ENCODE results near the gene NDUFB4.
"Not testable (repeated sequence)": the region's sequence is repeated elsewhere in the genome, so short reads cannot be mapped to it uniquely, and the experiment has no call there.

NDUFB4 gene

DNA sequence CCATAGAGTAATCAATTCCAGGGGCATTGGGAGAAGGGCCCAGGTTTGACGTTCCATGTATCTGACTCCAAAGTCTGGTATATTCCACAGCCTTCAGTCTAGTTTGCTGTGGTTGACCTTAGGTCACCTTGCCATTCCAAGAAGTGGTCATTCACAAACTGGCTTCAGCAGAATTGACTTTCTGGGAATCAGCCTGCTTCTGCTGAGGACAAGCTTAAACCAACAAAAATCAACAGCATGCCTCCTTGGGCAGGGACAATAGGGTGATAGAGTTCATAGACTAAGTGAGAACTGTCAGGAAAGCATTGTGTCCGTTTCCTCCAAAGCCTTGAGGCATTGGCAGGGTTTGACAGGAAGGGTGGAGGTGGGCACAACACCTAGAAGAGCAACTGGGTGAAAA lies 24.1 kb upstream of the NDUFB4 start:
- no peak for DNase-seq

DNA sequence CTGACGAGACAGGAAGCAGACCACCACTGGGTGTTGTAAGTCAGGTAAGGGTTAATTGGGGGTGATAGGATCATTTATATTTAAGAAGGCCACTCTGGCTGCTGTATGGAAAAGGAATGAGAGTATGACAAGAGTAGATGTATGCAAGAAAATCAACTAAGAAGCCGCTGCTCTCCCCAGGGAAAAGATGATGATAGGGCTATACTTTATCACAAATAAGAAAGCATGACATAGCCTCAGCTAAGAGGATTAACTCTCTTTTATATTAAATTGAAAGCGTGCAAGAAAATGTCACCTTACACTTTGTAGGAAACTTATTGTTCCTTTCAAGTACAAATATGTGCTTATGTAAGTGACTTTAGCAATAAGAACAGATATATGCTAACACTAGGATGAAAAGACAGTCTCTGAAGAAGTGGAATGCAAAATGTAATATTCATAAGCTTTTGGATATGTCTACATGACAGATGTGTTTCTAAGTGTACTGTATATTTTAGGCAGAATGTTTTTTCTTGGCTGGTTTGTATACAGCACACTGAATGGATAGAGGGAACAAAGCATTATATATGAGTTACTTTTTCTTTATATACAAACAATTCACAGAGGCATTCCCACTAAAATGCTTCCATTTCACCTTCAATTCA lies 8.7 kb upstream of the NDUFB4 start:
- DNase-seq, result no peak

DNA sequence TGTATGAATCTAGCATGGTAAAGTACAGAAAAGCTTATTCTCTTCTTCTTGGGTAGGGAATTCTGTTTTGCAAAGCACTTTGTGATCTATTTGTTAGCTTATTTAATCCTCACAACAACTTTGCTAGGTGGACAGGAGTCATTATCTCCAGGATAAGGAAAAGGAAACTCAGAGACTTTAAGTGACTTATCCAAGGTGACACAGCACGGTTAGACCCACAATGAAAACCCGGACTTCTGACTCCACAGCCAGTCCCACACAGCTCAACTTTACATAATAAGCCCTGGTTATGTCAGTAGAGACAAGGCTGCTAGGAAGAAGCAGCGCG lies 384 bp upstream of the NDUFB4 start:
- no peak for DNase-seq

DNA sequence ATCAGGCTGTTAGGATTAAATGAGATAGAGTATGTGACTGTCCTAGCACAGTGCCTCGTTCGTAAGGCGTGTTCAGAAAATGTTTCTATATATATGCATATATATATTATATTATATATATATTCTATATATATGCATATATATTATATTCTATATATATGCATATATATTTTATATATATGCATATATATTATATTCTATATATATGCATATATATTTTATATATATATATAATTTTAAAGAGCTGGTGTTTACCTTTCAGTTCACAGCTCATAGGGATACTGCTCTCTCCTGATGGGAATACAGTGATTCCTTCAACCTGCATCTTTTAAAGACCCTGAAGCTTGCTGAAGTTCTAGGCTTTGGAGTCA lies 702 bp downstream of the NDUFB4 start:
- DNase-seq, result no peak

DNA sequence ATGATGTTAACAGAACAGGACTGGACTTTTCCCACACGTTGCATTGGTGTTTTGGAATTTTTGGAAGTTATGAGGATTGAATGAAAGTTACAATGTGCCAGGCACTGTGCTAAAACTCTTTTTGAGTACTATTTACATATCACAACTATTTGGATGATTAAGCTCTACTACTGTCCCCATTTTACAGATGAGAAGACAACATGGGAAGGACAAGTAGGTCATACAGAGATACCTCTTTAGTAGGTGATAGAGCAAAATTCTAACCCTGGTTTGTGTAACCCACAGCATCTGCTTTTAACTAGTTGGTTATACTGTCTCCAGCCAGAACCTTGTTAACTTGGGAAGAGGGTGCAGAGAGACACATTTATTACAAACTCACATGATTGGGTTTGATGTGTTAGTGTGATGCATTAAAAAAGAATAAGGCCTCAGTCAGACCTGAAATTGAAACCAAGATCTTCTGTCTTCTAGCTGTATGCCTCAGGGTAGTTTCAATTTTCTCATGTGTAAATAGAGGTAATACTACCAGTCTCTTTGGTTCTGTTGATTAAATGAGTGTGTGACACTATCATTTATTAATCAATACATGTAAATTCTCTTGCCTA lies 1.4 kb downstream of the NDUFB4 start:
- DNase-seq, result no peak

DNA sequence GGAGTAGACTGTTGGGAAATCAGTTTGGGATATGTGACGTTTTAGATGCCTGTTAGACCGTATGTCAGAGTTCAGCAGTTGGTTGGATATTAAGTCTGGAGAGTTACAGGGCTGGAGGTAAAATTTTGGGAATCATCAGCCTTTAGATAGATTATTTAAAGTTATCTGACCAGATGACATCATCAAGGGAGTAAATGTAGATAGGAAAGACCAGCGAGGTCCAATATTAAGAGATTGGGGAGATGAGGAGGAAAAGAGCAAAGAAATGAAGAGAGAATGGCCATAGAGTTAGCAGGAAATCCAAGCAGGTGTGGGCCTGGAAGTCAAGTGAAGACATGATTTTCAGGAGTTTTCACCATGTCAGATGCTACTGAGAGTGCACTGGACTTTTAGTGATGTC lies 3.1 kb downstream of the NDUFB4 start:
- no peak for DNase-seq

DNA sequence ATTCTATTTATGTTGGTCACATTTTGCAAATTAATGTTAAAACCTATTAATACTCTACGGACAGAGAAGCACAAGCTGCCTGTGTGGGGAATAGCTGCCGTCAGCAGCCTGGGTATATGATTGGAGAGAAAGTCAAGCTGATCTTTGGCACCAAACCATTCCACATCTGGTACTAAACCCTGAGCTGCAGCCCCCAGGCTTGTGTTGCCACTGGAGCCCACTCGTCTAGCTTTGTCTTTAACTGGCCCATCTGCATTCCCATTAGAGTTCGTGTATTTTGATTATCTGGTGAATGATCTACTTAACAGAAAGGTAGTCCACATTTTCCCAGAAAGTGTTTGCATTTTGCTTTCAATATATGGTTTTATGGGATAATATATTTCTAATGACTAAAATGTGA lies 5.4 kb downstream of the NDUFB4 start:
- no peak for DNase-seq

DNA sequence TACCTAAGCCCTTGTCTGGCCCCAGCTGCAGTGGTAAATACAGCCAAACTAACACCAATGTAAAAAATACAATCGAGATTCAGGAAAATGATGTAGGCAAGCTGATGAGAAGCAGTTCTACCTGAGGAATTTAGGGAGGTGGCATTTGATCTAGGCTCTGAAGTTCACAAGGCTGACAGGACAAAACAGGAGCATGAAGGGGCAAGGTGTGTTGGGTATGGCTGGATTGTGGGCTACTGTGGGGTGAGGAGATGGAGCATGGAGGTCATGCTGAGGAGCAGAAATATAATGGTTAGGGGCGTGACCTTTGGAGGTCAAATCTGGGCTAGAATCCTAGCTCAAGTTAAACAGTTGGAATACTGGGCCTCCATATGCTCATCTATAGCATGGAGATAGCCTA lies 6.5 kb downstream of the NDUFB4 start:
- no peak for DNase-seq

DNA sequence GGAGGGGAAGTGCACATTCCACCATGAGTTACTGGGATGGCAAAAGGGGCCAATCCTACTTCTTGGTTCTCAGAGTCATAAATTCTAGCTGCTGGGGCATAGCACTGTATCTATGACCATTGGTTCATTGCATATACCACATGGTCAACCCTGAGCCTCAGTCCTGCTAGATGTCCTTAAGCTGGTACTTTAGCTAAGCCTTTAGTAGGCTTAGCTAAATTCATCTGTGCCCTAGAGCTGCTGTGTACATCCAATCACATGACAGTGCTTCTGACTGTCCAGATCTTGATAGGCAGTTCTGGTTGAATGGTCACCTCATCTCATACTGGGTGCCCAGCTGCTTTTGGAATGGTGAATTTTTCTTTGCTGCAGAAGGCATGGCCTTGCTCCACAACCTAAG lies 8.2 kb downstream of the NDUFB4 start:
- DNase-seq, result no peak

DNA sequence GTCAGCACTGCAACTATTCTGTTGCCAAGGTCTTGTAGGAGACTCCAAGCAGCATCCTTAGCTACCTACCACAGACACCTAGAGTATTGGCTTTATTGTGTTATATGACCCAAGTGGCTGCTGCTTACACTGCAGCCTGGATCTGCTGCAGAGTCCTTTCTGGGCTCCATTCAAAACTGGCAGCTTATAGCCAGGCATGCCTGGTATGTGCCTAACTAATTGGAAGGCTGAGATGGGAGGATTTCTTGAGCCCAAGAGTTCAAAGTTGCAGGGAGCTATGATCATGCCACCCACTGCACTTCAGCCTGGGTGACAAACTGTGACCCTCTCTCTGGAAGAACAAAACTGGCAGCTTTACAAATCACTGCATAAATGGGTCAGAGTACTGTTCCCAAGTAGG lies 8.6 kb downstream of the NDUFB4 start:
- no peak for DNase-seq

DNA sequence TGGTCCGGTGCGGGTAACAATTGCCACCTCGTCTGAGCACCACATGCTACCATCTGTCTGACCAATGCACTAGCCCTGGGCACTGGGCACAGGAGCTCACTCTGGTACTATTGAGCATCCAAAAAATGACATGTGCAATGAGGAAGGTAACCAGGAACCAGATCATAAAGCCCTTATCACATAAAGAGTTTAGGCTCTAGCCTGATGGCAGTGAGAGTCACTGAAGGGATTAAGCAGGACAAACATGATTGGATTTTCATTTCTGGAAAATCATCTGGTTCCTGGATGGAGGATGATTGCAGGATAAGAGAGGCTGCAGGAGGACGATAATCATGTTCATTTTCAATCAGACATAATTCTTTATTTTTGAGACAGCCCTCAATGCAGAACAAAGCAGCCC lies 12.4 kb downstream of the NDUFB4 start:
- DNase-seq, result no peak

DNA sequence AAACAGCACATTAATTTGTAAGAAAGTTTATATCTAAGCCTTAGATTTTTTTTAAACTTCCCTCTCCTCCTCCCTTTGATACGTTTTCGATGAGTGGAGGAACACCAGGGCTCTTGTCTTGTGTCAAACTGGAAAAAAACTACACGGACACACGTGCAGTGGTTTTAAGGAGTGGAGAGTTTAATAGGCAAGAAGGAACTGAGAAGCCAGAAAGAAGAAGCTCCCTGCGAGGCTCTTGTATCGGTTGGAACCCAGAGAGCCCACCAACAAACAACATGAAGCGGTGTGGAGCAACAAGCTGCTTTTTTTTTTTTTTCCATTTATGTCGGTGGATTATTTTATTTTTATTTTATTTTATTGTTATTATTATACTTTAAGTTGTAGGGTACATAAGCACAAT lies 18.6 kb downstream of the NDUFB4 start:
- DNase-seq, result no peak

DNA sequence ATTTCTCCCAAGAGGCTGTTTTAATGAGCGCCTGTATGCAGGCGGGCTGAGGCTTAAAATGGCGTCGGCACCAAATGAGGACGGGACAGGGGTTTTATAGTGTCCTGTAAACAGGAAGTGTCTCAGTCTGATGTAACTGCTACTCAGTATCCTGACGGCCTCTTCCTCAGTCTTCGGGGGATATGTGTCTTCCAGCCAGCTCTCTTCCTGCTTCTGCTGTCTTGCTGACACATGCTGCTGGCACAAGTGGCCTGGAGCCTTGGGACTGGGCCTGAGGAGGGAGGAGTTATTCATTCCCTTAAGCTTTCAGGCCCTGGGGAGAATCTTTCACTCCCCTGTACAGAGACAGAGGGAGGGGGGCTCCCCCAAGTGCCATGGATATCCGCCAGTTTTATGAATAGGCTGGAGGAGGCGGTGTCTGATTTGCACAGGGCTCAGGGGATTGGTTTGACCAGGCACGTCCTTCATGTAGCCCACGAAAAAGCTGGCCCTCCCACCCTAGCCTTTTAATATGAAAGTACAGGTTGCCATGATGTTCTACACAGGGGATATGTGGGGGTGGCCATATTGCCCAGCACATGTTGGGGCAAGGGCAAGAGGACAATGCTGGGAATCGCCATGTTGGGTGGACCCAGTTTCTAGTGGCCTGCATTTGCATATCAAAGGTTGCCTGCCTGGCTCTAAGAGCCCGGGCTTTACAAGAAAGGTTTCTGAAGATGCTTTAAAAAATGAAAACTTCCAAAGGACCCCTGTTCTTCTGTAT lies 19.9 kb downstream of the NDUFB4 start:
- DNase-seq, result no peak

DNA sequence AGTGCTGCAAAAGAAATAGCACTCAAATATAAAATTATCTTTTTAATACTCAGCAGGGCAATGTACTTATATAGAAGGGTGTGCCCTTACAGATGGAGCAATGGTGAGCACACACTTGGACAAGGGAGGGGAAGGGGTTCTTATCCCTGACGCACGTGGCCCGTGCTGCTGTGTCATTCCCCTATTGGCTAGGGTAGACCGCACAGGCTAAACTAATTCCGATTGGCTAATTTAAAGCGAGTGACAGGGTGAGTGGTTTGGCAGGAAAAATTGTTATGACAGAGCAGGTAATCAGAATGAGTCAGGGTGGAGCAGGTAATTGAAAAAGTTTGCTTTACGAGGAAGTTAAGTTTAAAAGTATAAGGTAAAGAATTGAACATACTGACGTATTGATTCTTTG lies 20.6 kb downstream of the NDUFB4 start:
- not testable (repeated sequence) for DNase-seq

DNA sequence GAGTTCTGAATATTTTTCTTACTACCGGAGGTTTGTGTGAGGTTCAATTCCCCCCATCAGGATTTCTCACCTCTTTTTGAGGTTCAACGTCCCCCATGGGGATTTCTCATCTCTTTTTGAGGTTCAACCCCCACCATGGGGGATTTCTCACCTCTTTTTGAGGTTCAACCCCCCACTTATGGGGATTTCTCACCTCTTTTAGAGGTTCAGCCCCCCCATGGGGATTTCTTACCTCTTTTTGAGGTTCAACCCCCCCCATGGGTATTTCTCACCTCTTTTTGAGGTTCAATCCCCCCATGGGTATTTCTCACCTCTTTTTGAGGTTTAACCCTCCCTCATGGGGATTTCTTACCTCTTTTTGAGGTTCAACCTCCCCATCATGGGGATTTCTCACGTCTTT lies 26.3 kb downstream of the NDUFB4 start:
- DNase-seq, result no peak

DNA sequence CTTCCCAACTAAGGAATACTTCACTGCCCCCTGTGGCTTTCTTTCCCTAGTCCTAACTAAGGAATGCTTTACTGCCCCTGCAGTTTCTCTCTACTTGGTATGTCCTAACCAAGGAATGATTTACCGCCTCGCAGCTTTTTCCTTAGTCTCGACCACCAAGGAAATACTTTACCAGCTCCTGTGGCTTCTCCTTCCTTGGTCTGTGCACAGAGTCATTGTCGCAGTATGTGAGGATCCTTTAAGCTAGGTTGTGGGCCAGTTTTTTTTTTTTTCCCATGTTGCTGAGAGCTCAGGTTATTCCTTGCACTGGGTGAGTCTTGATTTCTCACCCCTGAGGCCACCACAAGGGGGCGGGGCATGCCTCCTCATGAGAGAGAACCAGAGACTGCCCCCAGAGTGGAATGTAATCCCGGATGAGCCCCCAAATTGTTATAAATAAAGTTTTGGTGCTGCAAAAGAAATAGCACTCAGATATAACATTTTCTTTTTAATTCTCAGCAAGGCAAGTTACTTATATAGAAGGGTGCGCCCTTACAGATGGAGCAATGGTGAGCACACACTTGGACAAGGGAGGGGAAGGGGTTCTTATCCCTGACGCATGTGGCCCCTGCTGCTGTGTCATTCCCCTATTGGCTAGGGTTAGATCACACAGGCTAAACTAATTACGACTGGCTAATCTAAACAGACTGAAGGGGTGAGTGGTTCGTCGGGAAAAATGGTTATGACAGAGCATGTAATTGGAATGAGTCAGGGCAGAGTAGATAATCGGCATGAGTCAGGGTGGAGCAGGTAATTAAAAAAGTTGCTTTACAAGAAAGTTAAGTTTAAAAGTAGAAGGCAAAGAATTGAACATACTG lies 27.0 kb downstream of the NDUFB4 start:
- DNase-seq, result no peak

DNA sequence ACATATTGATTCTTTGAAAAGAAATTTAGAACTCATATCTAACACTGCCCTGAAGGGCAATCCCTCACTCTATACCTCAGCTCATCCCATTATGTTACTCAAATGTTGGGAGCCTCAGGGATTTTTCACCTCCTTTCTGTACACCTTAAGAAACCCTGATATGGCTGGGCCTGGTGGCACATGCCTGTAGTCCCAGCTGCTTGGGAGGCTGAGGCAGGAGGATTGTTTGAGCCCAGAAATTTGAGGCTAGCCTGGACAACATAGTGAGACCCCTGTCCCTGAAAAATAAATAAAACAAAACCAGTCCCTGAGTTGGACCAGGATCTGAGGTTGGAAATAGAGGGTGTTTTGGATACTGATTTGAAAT lies 27.6 kb downstream of the NDUFB4 start:
- DNase-seq, result no peak

DNA sequence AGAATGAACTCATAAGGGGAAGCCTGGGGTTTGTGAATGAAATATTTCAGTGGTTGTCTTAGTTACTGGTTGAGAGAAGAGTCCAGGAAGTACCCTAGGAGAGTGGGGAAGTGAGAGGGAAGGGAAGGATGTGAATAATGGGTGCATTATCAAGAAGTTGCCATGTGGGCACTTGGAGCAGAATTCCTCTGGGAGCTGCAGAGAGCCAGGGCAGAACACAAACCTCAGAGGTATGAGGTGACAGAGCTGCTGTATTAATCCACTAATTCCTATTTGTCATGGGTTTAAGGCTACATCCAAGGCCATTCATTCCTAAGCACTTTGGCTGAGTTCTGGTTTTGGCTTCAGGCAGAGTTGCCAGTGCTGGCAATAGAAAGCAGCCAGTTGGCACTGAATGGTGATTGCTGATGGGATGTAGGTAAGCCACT lies 29.0 kb downstream of the NDUFB4 start:
- no peak for DNase-seq

DNA sequence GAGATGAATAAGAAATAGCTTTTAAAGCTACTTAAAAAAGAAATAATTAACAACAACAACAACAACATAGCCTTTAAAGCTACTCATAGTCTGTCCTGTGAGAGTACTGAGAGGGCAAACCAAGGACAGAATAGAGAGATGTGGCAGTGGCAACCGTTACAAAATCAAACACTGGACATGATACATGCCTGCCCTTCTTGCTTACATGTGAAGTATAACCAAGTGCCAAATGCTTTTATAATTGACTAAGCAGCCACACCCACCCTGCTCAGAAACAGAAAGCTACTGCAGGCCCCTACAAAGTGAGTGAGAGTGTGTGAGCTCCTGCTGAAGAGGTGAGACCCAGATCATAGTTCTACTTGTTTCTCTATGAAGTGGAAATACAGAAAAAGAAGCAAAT lies 38.4 kb downstream of the NDUFB4 start:
- no peak for DNase-seq

DNA sequence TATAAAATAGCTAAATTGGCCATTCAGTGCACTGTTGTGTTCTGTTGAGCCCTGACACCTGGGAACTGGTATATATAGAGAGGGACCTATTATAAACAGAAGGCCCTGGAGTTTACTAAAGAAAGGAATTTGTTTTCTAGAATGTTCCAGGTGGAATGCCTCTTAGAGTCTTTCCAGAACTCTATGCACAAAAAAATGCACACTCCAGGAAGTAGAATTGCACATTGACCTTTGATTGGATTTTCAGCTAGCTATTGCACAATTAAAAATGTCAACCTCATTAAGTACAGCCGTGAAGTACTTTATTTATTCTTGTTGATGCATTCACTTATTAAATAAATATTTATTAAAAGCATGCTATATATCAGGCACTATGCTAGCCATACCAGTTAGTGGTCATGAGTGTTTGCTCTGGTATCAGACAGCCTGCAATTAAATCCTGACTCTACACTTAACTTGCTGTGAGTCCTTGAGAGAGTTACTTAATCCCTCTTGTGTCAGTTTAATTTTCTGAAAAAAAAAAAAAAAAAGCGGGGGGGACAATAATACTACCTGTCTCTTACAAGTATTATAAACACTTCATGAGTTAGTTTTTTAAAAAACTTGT lies 40.8 kb downstream of the NDUFB4 start:
- no peak for DNase-seq

DNA sequence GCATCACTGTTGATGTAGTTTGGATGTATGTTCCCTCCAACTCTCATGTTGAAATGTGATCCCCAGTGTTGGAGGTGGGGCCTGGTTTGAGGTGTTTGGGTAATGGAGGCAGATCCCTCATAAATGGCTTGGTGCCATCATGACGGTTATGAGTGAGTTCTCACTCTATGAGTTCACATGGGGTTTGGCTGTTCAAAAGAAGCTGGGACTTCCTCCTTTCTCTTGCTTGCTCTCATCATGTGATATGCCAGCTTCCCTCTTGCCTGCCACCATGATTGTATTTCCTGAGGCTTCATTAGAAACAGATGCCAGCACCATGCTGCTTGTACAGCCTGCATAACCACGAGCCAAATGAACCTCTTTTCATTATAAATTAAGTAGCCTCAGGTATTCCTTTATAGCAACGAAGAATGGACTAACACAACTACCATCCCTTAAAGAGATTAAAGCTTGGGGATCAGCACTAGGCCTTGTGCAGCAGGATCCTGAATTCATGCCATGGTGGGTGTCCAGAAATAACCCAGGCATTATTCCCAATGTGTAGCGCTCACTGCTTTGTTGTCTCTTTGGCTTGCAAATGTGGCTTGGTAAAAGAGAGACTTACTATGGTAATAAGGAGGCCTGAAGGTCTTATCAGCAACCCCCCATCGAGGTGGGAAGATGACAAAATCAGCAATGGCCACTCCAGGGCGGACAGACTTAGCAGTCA lies 41.9 kb downstream of the NDUFB4 start:
- no peak for DNase-seq

DNA sequence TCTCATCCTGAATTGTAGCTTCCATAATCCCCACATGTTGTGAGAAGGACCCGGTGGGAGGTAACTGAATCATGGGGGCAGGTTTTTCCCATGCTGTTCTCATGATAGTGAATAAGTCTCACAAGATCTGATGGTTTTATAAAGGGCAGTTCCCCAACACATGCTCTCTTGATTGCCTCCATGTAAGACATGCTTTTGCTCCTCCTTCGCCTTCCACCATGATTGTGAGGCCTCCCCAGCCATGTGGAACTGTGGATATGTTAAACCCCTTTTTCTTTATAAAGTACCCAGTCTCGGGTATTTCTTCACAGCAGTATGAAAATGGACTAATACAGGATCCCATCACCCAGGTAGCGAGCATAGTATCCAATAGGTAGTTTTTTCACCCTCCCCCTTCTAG lies 42.7 kb downstream of the NDUFB4 start:
- not testable (repeated sequence) for DNase-seq

DNA sequence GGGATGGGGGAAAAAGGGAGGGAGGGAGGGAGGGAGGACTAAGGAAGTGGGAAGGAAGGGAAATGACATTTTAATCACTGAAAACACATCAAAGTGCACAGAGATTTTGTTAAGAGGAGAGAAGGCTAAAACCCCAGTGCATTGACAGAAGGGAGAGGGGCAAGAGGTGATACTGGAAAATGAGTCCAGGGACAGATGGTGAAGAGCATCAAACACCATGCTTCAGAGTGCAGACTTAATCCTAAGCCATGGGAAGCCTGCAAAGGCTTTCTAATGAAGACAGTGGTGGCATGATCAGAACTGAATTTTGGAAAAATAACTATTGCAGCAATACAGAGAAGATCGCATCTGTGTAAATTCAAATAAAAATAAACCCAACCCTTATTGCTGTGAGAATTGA lies 44.1 kb downstream of the NDUFB4 start:
- DNase-seq, result no peak

Data from stimulated activated CD4-positive, alpha-beta T cell treated with anti-CD3 and anti-CD28 coated beads, Interleukin-4, amount 100 ng/mL, for 1 hour (primary cell).